CD4-positive, alpha-beta T cell treated with Interleukin-4 for 1 hour (primary cell): ENCODE measurements around the gene INAFM2.

Experiments used
- DNase-seq, 2 donors: peaks; one replicate each; pipeline ENCODE4 v3.0.0-alpha.2; 2020 to 2022

Gene INAFM2

GRCh38 chr15:40289140-40289775 lies 34.2 kb upstream of the INAFM2 start:
- DNase-seq: no peak

GRCh38 chr15:40290545-40290917 lies 33.0 kb upstream of the INAFM2 start:
- no peak for DNase-seq

- DNase-seq: no peak
Measured at GRCh38 chr15:40290918-40291574, 32.4 kb upstream of the INAFM2 start.

GRCh38 chr15:40292246-40292645 lies 31.2 kb upstream of the INAFM2 start:
- no peak for DNase-seq

- no peak for DNase-seq
Measured at GRCh38 chr15:40293006-40293405, 30.5 kb upstream of the INAFM2 start.

- no peak for DNase-seq
Measured at GRCh38 chr15:40293905-40294895, 29.3 kb upstream of the INAFM2 start.

- no peak for DNase-seq
Measured at GRCh38 chr15:40295297-40295696, 28.2 kb upstream of the INAFM2 start.

- DNase-seq: no peak
Measured at GRCh38 chr15:40295877-40296560, 27.5 kb upstream of the INAFM2 start.

GRCh38 chr15:40296561-40297230 lies 26.8 kb upstream of the INAFM2 start:
- DNase-seq: no peak

GRCh38 chr15:40297356-40297755 lies 26.1 kb upstream of the INAFM2 start:
- no peak for DNase-seq

GRCh38 chr15:40298216-40298935 lies 25.1 kb upstream of the INAFM2 start:
- no peak for DNase-seq

- no peak for DNase-seq
Measured at GRCh38 chr15:40300367-40300766, 23.1 kb upstream of the INAFM2 start.

- DNase-seq: no peak
Measured at GRCh38 chr15:40300771-40301170, 22.7 kb upstream of the INAFM2 start.

- DNase-seq: no peak
Measured at GRCh38 chr15:40301467-40302179, 21.9 kb upstream of the INAFM2 start.

GRCh38 chr15:40302288-40302886 lies 21.1 kb upstream of the INAFM2 start:
- DNase-seq: no peak

GRCh38 chr15:40302981-40303380 lies 20.5 kb upstream of the INAFM2 start:
- no peak for DNase-seq

- no peak for DNase-seq
Measured at GRCh38 chr15:40303576-40303975, 19.9 kb upstream of the INAFM2 start.

GRCh38 chr15:40305281-40305680 lies 18.2 kb upstream of the INAFM2 start:
- DNase-seq: no peak

GRCh38 chr15:40306371-40306770 lies 17.1 kb upstream of the INAFM2 start:
- peak in 1 of 2 donors; percentile 17 for DNase-seq

- DNase-seq: no peak
Measured at GRCh38 chr15:40306908-40307307, 16.6 kb upstream of the INAFM2 start.
